HCT116 (cell line): ENCODE results near the gene ZYG11B. TPM values are rescaled to one million over a fixed set of nuclear protein-coding genes. Genes with fewer than 3 reads are reported as not detected.

Source experiments
- ATAC-seq: fragments of 200-7000 bp; cut with Tn5 transposase; 2 replicates; pipeline ENCODE4 v1.9.1; 2020; ENCODE audit warnings: mild to moderate bottlenecking, moderate library complexity
- BruUV-seq: library from RNA; stranded (reverse); fragments of 400-500 nt; replicated peaks from 2 replicates; lab custom pipeline; 2021; lab: Mats Ljungman, UMichigan
- CTCF ChIA-PET: fragments of 300-600 bp; sonication (Branson Sonifier 250); formaldehyde crosslinking; loops from one replicate; lab custom pipeline; 2021; ENCODE audit warnings: antibody characterized with exemption; lab: Charles Lee
- POLR2A ChIA-PET: fragments of 300-600, 350-600 bp; sonication (Branson Sonifier 250); formaldehyde crosslinking; loops from one replicate; lab custom pipeline; 2021; ENCODE audit warnings: antibody characterized with exemption; lab: Charles Lee
- RAD21 ChIA-PET, 2 experiments: fragments of 300-600 bp; sonication (Branson Sonifier 250); formaldehyde crosslinking; loops; one replicate each; lab custom pipeline; 2023; ENCODE audit warnings: low total read pairs in 2 of 2; ENCODE audit not compliant: uncharacterized antibody in 2 of 2, unreplicated experiment in 2 of 2, low non-redundant PET in 1 of 2; lab: Charles Lee
- DNase-seq: peaks from one replicate; pipeline ENCODE4 v3.0.0-alpha.2; 2010; ENCODE audit warnings: low read depth, low spot score
- H2AFZ ChIP-seq: fragments of 200-600 bp; shearing (Covaris generic), sonication (generic); 2 replicates; pipeline ENCODE4 v1.6.1; 2017; ENCODE audit warnings: low read depth, mixed run types, mixed read lengths, antibody characterized with exemption, low read length; ENCODE audit not compliant: poor library complexity, severe bottlenecking
- H3K27ac ChIP-seq: 2 replicates; pipeline ENCODE4 v1.5.1; 2012; ENCODE audit warnings: low read depth, low read length
- H3K27me3 ChIP-seq: fragments of 200-600 bp; sonication (generic); 2 replicates; pipeline ENCODE4 v1.6.1; 2016; ENCODE audit warnings: mixed run types, low read length, mixed read lengths; ENCODE audit not compliant: insufficient read depth
- H3K36me3 ChIP-seq, 2 experiments: fragments of 200-500 bp in 1 of 2; fragments of 200-600 bp in 1 of 2; sonication (Bioruptor generic) in 1 of 2; sonication (generic) in 1 of 2; 2 replicates each; pipeline versions ENCODE4 v1.5.1 to v1.6.1; 2014 to 2016; ENCODE audit warnings: low read length in 2 of 2, inconsistent platforms in 1 of 2, mixed read lengths in 1 of 2, mixed run types in 1 of 2; ENCODE audit not compliant: insufficient read depth in 2 of 2, control insufficient read depth in 1 of 2
- H3K4me1 ChIP-seq, 2 experiments: fragments of 200-600 bp in 1 of 2; sonication (generic) in 1 of 2; 2 replicates each; pipeline versions ENCODE4 v1.5.1 to v1.6.1; 2012 to 2017; ENCODE audit warnings: low read length in 2 of 2, inconsistent platforms in 1 of 2, mild to moderate bottlenecking in 1 of 2, mixed read lengths in 1 of 2, mixed run types in 1 of 2, moderate library complexity in 1 of 2; ENCODE audit not compliant: insufficient read depth in 2 of 2, control insufficient read depth in 1 of 2
- H3K4me2 ChIP-seq: fragments of 200-600 bp; sonication (generic); 2 replicates; pipeline ENCODE4 v1.6.1; 2017; ENCODE audit warnings: mixed run types, low read length, mixed read lengths
- H3K4me3 ChIP-seq, 2 experiments: fragments of 200-600 bp in 1 of 2; sonication (generic) in 1 of 2; replicated peaks in 1 of 2; 2 replicates each; pipeline ENCODE4 v1.5.1; 2011 to 2016; ENCODE audit warnings: low read length in 2 of 2, control low read depth in 1 of 2, low read depth in 1 of 2, mild to moderate bottlenecking in 1 of 2, mixed read lengths in 1 of 2, mixed run types in 1 of 2
- H3K79me2 ChIP-seq: fragments of 200-600 bp; sonication (generic); 2 replicates; pipeline ENCODE4 v1.6.1; 2017; ENCODE audit warnings: mild to moderate bottlenecking, mixed run types, low read length, moderate library complexity, mixed read lengths; ENCODE audit not compliant: insufficient read depth
- H3K9ac ChIP-seq: fragments of 200-600 bp; sonication (generic); 2 replicates; pipeline ENCODE4 v1.6.1; 2016; ENCODE audit warnings: low read length, mixed read lengths
- H3K9me2 ChIP-seq: fragments of 200-600 bp; sonication (generic), shearing (Covaris generic); 2 replicates; pipeline ENCODE4 v1.6.1; 2017; ENCODE audit warnings: mixed run types, mild to moderate bottlenecking, moderate library complexity; ENCODE audit not compliant: insufficient read depth
- H3K9me3 ChIP-seq, 2 experiments: fragments of 200-500 bp in 1 of 2; fragments of 200-600 bp in 1 of 2; sonication (Bioruptor generic) in 1 of 2; sonication (generic) in 1 of 2; 2 replicates each; pipeline ENCODE4 v1.6.1; 2014 to 2017; ENCODE audit warnings: low read length in 2 of 2, mixed read lengths in 2 of 2, inconsistent platforms in 1 of 2, low read depth in 1 of 2, mild to moderate bottlenecking in 1 of 2, mixed run types in 1 of 2, moderate library complexity in 1 of 2; ENCODE audit not compliant: control insufficient read depth in 1 of 2, insufficient read depth in 1 of 2
- H4K20me1 ChIP-seq: fragments of 200-600 bp; sonication (generic), shearing (Covaris generic); 2 replicates; pipeline ENCODE4 v1.6.1; 2017; ENCODE audit warnings: mixed run types, mild to moderate bottlenecking, moderate library complexity; ENCODE audit not compliant: insufficient read depth
- ATF3 ChIP-seq: IDR thresholded peaks from 2 replicates; pipeline ENCODE4 v1.6.1; 2012
- CEBPB ChIP-seq: IDR thresholded peaks from 2 replicates; pipeline ENCODE4 v1.6.1; 2012; ENCODE audit warnings: low read depth
- EGR1 ChIP-seq: IDR thresholded peaks from 2 replicates; pipeline ENCODE4 v1.6.1; 2012; ENCODE audit warnings: low read depth
- ELF1 ChIP-seq: IDR thresholded peaks from 2 replicates; pipeline ENCODE4 v1.6.1; 2012; ENCODE audit warnings: low read depth, borderline replicate concordance
- EZH2 ChIP-seq: fragments of 200-600 bp; sonication (generic); IDR thresholded peaks from 2 replicates; pipeline ENCODE4 v1.6.1; 2017; ENCODE audit warnings: antibody characterized with exemption, mixed run types
- FOSL1 ChIP-seq: IDR thresholded peaks from 2 replicates; pipeline ENCODE4 v1.6.1; 2012; ENCODE audit warnings: low read depth
- JUND ChIP-seq: IDR thresholded peaks from 2 replicates; pipeline ENCODE4 v1.6.1; 2012
- POLR2A ChIP-seq: IDR thresholded peaks from 2 replicates; pipeline ENCODE4 v1.7.0; 2011; ENCODE audit warnings: borderline replicate concordance; ENCODE audit not compliant: insufficient read depth, insufficient read length; ENCODE audit errors: extremely low read depth
- POLR2AphosphoS5 ChIP-seq: IDR thresholded peaks from 2 replicates; pipeline ENCODE4 v1.6.1; 2011; ENCODE audit warnings: mild to moderate bottlenecking, low read depth, low read length, moderate library complexity
- RAD21 ChIP-seq: IDR thresholded peaks from 2 replicates; pipeline ENCODE4 v1.6.1; 2012; ENCODE audit warnings: low read depth, mild to moderate bottlenecking
- SIN3A ChIP-seq: IDR thresholded peaks from 2 replicates; pipeline ENCODE4 v1.6.1; 2012; ENCODE audit warnings: low read depth
- SP1 ChIP-seq: IDR thresholded peaks from 2 replicates; pipeline ENCODE4 v1.6.1; 2012; ENCODE audit warnings: low read depth
- SRF ChIP-seq: IDR thresholded peaks from 2 replicates; pipeline ENCODE4 v1.6.1; 2012; ENCODE audit warnings: low read depth
- TCF7L2 ChIP-seq: IDR thresholded peaks from 2 replicates; pipeline ENCODE4 v1.7.0; 2011; ENCODE audit warnings: borderline replicate concordance, inconsistent platforms; ENCODE audit not compliant: insufficient read depth, insufficient read length; ENCODE audit errors: extremely low read depth
- YY1 ChIP-seq: IDR thresholded peaks from 2 replicates; pipeline ENCODE4 v1.6.1; 2011; ENCODE audit warnings: low read length, low read depth, moderate library complexity, mild to moderate bottlenecking; ENCODE audit not compliant: insufficient replicate concordance; ENCODE audit errors: extremely low read depth
- ZFX ChIP-seq: fragments of 450-650 bp; IDR thresholded peaks from 2 replicates; pipeline ENCODE4 v1.6.1; 2017
- ZNF274 ChIP-seq: fragments of 200-500 bp; sonication (Bioruptor generic); IDR thresholded peaks from 2 replicates; pipeline ENCODE4 v1.6.1; 2014; ENCODE audit warnings: mild to moderate bottlenecking, low read depth, low read length, inconsistent platforms
- intact Hi-C: fragments of 100-400 bp; cut with micrococcal nuclease; formaldehyde crosslinking; loops from 2 replicates; pipeline ENCODE4 v1.10.0; 2022
- total RNA-seq: library from RNA; stranded (reverse); gene quantifications from one replicate; pipeline ENCODE4 v1.2.1, GENCODE V29; 2021; ENCODE audit not compliant: unreplicated experiment
- TF ChIP-seq, protein P1 (sequence below): IDR thresholded peaks from 2 replicates; pipeline ENCODE4 v1.6.1; 2011; ENCODE audit warnings: mild to moderate bottlenecking, low read length, moderate library complexity; ENCODE audit not compliant: insufficient replicate concordance; ENCODE audit errors: extremely low read depth

The ZYG11B gene
- total RNA-seq, 1 experiment from 2014 or later = 20.7 TPM

DNA sequence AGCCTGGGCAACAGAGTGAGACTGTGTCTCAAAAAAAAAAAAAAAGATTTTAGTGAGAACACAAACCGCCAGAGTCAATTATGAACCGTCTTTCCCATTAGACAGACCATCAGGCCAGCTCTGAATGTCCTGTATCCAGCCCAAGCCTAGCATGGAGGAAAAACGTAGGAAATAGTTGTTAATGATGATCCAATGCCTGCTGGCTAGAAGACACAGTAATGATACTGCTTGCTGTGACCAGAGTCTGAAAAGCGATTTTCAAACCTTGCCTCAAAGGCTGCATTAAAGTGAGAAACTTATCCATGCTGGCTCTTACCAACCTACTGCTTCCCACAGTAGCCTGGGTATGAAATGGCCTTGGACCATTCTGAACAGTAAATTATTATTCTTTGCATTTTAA is 45.1 kb upstream of the ZYG11B start:
- Histone ChIP-seq H3K27me3 (no peaks in the 10 kb centered on the region), H3K9me3 (no peaks in the 10 kb centered on the region), H3K36me3 (peaks cover 5 to 9% of the 10 kb centered on the region in 2 experiments; a peak in 3 of 4 replicates), H3K27ac (no peak overlapping the region), H3K4me1 (no peaks in the 10 kb centered on the region), H3K4me2 (no peak overlapping the region), H3K9me2 (no peaks in the 10 kb centered on the region), H2AFZ (no peak overlapping the region), H3K9ac (no peak overlapping the region), H3K79me2 (no peaks in the 10 kb centered on the region), H3K4me3 (no peak overlapping the region), H4K20me1 (0 out of 2 replicates have a peak, but pooled peaks cover 3% of the 10 kb centered on the region)
- no TSS peak for BruUV-seq
- DNase-seq (no peak), ATAC-seq (no peak)
- intact Hi-C loops = no loop called here
- no peak for TF ChIP-seq SRF
- no peak for TF ChIP-seq SP1
- TF ChIP-seq ATF3 = no peak
- TF ChIP-seq YY1 = no peak
- TF ChIP-seq EGR1 = no peak
- no peak for TF ChIP-seq CEBPB
- TF ChIP-seq POLR2AphosphoS5 = no peak
- TF ChIP-seq ELF1 = no peak
- TF ChIP-seq JUND = no peak
- TF ChIP-seq RAD21 = no peak
- TF ChIP-seq POLR2A = no peak
- no peak for TF ChIP-seq SIN3A
- POLR2A ChIA-PET = no interaction called here
- RAD21 ChIA-PET = no interaction called here
- CTCF ChIA-PET = no interaction called here

DNA sequence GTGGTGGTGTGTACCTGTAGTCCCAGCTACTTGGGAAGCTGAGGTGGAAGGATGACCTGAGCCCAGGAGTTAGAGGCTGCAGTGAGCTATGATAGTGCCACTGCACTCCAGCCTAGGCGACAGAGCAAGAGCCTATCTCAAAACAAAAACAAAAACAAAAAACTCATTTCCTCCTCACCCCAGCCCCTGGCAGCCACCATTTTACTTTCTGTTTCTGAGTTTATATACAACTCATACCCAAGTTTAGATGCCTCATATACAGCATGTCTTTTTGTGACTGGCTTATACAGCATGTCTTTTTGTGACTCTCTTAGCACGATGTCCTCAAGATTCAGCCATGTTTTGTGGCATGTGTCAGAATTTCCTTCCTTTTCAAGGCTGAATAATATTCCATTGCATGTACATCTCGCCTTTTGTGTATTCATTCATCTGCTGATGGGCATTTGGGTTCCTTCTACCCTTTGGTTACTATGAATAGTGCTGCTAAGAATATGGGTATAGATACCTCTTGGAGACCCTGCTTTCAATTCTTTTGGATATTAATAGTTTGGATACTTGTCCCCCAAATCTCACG is 42.8 kb upstream of the ZYG11B start:
- H3K4me2 ChIP-seq = no peak overlapping the region
- no peak for ATAC-seq
- H2AFZ ChIP-seq = no peak overlapping the region
- no peaks in the 10 kb centered on the region for H3K9me2 ChIP-seq
- peaks cover 19 to 26% of the 10 kb centered on the region in 2 experiments; a peak in 3 of 4 replicates for H3K36me3 ChIP-seq
- H3K79me2 ChIP-seq = peaks cover 10% of the 10 kb centered on the region; the same call in 1 of the 2 replicates
- intact Hi-C loops = no loop called here
- H3K27me3 ChIP-seq = no peaks in the 10 kb centered on the region
- H3K27ac ChIP-seq = no peak overlapping the region
- H4K20me1 ChIP-seq = 0 out of 2 replicates have a peak, but pooled peaks cover 3% of the 10 kb centered on the region
- H3K4me3 ChIP-seq = no peak overlapping the region
- RAD21 ChIA-PET = no interaction called here
- DNase-seq = no peak
- POLR2A ChIA-PET = no interaction called here
- CTCF ChIA-PET = interaction anchor here (0.7 kb wide), 1 partner anchor 101 kb away, joined by 4 read pairs; no protein-coding TSS in a partner anchor
- no peak overlapping the region for H3K9ac ChIP-seq
- TF ChIP-seq FOSL1 (no peak), ZNF274 (no peak), SIN3A (no peak), ATF3 (no peak), SP1 (no peak), CEBPB (no peak), EGR1 (no peak), ELF1 (no peak), RAD21 (no peak), POLR2A (no peak), YY1 (no peak), EZH2 (no peak), ZFX (no peak), TCF7L2 (no peak), JUND (no peak)
- TF ChIP-seq, protein P1, sequence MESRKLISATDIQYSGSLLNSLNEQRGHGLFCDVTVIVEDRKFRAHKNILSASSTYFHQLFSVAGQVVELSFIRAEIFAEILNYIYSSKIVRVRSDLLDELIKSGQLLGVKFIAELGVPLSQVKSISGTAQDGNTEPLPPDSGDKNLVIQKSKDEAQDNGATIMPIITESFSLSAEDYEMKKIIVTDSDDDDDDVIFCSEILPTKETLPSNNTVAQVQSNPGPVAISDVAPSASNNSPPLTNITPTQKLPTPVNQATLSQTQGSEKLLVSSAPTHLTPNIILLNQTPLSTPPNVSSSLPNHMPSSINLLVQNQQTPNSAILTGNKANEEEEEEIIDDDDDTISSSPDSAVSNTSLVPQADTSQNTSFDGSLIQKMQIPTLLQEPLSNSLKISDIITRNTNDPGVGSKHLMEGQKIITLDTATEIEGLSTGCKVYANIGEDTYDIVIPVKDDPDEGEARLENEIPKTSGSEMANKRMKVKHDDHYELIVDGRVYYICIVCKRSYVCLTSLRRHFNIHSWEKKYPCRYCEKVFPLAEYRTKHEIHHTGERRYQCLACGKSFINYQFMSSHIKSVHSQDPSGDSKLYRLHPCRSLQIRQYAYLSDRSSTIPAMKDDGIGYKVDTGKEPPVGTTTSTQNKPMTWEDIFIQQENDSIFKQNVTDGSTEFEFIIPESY = no peak
- no peaks in the 10 kb centered on the region for H3K4me1 ChIP-seq
- H3K9me3 ChIP-seq = no peaks in the 10 kb centered on the region
- BruUV-seq = no TSS peak
